Measurements from ENCODE around the gene PIEZO1.
"Not testable (repeated sequence)": the region's sequence is repeated elsewhere in the genome, so short reads cannot be mapped to it uniquely, and the experiment has no call there.

Gene PIEZO1, protein sequence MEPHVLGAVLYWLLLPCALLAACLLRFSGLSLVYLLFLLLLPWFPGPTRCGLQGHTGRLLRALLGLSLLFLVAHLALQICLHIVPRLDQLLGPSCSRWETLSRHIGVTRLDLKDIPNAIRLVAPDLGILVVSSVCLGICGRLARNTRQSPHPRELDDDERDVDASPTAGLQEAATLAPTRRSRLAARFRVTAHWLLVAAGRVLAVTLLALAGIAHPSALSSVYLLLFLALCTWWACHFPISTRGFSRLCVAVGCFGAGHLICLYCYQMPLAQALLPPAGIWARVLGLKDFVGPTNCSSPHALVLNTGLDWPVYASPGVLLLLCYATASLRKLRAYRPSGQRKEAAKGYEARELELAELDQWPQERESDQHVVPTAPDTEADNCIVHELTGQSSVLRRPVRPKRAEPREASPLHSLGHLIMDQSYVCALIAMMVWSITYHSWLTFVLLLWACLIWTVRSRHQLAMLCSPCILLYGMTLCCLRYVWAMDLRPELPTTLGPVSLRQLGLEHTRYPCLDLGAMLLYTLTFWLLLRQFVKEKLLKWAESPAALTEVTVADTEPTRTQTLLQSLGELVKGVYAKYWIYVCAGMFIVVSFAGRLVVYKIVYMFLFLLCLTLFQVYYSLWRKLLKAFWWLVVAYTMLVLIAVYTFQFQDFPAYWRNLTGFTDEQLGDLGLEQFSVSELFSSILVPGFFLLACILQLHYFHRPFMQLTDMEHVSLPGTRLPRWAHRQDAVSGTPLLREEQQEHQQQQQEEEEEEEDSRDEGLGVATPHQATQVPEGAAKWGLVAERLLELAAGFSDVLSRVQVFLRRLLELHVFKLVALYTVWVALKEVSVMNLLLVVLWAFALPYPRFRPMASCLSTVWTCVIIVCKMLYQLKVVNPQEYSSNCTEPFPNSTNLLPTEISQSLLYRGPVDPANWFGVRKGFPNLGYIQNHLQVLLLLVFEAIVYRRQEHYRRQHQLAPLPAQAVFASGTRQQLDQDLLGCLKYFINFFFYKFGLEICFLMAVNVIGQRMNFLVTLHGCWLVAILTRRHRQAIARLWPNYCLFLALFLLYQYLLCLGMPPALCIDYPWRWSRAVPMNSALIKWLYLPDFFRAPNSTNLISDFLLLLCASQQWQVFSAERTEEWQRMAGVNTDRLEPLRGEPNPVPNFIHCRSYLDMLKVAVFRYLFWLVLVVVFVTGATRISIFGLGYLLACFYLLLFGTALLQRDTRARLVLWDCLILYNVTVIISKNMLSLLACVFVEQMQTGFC (N-terminal part only)

DNA sequence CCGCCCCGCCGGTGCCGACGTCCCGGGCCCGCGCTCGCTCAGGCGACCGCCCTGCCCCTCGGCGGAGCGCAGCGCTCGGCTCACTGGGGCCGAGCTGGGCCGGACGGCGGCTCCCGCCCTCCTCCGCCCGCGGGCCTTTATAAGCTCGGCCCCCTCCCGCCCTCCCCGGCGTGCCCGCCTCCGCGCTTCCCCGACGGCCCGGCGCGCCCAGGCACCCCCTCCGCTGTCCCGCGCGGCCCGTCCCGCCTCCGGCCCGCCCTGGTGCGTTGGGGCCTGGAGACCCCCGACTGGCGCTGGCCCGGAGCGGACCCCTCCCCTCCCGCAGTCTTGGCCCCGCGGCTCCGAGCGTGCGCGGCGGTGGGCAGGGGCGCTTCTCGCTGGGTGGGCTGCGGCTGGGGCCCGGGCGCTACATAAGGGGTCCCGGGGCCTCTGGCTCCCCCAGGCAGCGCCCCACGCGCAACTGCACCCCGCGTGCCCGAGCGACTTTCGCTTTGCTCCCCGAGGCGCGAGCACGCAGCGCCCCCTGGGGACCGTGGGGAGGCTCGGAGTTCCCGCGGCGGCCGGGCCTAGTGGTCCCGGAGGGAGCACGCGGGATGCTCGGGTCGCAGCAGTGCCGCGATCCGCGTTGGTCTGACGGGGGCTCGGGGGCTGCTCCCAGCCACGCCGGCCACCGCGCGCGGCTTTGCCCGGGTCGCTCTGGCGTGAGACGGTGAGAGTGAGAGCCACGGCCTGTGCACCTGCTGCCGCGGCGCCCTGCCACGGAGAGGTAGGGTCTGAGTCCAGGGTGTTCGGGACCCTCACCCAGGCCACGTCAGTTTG lies at the start of gene PIEZO1:
Gene PIEZO1, minus strand, starts transcription at position 115 of the 819 bp plus-strand sequence. CDS start 256 bp downstream, outside the sequence.
- peak; percentile 82 for DNase-seq (ENCODE audit: low read depth)

DNA sequence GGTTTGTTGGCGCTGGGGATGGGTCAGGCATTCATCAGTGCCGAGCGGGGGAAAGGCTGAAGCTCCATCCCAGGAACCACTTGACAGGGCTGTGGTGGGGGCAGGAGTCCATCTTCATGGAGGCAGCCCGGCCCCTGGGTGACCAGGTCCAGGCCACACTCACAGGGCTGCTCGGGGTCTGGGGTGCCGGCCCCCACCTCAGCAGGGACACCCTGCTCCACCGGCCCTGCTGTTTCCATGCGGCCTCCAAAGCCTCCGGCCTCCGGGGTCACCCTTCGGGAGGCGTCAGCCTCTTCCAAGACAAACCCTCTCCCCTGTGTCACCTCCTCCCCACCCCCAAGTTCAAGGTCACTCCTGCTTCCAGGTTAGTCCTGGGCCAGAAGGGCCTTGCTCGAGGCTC lies 49.6 kb upstream of the PIEZO1 start:
- DNase-seq (ENCODE audit: low read depth), result no peak

DNA sequence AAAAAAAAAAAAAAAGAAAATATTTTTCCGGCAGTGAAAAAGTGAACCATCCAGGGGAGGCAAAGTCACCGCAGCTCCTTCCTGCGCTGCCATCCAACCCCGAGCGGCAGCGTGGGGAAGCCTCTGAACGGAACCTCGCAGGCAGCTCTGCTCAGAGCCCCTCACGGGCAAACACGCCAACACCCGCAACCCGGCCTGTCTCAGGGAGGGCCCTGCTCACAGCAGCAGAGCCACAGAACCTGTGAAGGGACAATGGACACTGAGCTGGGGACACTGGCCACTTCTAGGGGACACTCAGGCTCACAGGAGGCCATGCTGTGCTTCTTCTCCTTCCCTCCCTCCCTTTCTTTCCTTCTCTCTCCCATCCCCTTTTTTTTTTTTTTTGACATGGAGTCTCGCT lies 48.1 kb upstream of the PIEZO1 start:
- no peak for DNase-seq (ENCODE audit: low read depth)

DNA sequence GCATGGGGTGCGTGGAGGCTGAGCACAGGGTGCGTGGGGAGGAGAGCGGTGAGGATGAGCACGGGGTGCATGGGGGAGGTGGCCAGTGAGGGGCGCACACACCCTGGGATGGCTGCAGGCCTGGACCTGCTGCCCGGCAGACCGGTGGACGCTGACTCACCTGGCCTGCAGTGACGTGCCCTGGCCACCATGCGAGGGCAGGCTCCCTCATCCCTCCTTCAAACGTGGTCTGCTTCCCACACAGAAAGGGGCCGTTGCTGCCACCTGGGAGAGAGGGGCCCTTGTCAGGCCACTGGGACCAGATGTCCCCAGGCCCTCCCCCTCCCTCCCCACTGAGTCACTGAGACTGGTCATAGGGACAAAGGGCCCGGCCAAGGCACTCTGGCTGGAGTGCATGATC lies 46.8 kb upstream of the PIEZO1 start:
- no peak for DNase-seq (ENCODE audit: low read depth)

DNA sequence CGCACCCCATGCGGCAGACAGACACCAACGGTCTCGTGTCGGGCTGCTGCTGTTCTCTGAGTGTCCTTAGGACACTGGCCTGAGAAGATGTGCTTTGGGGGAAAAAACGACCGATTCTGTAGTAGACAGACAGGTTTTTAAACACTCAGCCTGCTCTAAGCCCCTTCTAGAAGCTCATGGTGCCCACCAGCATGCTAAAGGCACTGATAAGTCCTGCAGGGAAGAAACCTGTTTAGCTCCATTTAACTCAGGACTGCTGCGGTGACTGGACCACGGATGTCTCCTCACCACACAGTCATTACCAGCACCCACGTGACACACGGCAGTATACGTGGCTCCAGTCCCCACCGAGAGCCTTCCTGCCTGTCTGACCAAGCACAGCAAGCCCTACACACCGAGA lies 45.8 kb upstream of the PIEZO1 start:
- DNase-seq (ENCODE audit: low read depth), result no peak

DNA sequence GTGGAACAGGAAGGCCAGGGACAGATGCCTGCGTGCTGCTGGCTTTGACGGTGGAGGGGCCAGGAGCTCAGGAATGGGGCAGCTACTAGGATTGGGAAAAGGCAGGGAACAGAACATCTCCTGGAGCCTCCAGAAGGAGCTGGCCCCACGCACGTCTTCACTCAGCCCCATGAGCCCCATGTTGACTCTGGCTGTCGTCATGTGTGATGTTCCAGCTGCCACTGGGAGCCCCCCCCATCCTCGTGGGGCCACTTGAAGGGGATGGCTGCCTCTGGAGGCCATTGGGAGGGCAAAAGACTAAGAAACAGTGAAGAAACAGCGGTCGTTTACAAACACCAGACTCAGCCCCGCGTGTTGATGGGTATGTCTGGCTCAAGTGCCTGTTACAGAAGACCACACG lies 45.2 kb upstream of the PIEZO1 start:
- DNase-seq (ENCODE audit: low read depth), result no peak

DNA sequence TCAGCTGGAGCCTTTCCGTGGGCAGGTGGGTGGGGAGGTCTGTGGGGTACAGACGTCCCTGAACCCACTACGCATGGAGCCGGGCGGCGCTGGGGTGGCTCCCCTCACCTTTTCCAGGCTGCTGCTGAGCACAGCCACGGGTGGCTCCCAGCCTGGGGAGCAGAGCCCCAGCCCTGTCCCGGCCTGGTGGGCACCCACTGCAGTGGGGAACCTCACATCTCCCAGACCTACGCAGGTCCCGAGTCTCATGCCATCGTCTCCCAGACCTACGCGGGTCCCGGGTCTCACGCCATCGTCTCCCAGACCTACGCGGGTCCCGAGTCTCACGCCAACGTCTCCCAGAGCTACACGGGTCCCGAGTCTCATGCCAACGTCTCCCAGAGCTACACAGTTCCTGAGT lies 43.7 kb upstream of the PIEZO1 start:
- DNase-seq (ENCODE audit: low read depth), result no peak

DNA sequence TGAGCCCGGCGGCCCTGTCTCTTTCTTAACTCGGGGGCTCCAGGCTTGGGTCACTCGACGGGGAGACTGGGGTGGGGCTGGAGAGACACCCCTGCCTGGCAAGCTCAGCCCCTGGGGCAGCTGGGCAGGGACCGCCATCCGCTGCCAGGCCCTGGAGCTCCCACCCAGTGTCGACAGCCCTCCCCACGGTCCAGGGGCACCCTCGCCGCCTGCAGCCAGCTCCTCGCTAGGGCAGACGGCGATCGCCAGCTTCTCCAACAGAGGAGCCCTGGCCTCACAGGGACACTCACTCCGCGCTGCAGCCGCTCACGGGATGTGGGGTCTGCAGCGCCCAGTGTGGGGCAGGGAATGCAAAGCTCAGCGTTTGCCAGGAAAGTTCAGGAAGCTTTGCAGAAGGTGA lies 42.7 kb upstream of the PIEZO1 start:
- no peak for DNase-seq (ENCODE audit: low read depth)

DNA sequence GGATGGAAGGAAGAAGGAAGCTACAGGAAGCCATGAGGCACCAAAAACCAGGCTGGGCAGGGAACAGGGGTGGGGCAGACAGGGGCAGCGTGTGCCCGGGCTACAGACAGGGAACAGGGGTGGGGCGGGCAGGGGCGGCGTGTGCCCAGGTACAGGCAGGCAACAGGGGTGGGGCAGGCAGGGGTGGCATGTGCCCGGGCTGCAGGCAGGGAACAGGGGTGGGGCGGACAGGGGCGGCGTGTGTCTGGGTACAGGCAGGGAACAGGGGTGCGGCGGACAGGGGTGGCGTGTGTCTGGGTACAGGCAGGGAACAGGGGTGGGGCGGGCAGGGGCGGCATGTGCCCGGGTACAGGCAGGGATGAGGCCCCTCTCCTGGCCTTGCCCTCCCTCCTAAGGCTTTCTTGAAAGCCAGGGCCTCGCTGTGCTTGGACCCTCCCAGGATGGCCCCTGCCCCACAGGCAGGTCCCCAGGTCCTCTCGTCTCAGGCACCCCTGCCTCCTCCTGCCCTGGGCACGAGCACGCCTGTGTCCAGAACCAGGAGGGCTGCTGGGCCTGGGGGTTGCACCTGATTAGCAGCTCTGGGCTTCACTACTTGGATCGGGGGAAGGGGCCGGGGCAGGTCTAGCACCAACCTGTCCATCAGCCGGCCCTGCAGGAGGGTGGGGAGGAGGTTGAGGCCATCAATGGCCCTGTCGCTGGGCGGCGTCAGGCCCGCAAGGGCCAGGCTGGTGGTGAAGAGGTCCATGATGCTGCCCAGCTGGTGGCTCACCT lies 41.2 kb upstream of the PIEZO1 start:
- no peak for DNase-seq (ENCODE audit: low read depth)

DNA sequence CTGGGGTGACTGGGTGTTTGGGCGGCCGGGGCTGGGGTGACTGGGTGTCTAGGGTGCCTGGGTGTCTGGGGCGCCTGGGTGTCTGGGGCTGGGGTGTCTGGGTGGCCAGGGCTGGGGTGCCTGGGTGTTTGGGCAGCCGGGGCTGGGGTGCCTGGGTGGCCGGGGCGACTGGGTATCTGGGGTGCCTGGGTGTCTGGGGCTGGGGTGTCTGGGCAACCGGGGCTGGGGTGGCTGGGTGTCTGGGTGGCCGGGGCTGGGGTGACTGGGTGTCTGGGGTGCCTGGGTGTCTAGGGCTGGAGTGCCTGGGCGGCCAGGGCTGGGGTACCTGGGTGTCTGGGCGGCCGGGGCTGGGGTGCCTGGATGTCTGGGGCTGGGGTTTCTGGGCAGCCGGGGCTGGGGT lies 40.1 kb upstream of the PIEZO1 start:
- DNase-seq (ENCODE audit: low read depth), result no peak

DNA sequence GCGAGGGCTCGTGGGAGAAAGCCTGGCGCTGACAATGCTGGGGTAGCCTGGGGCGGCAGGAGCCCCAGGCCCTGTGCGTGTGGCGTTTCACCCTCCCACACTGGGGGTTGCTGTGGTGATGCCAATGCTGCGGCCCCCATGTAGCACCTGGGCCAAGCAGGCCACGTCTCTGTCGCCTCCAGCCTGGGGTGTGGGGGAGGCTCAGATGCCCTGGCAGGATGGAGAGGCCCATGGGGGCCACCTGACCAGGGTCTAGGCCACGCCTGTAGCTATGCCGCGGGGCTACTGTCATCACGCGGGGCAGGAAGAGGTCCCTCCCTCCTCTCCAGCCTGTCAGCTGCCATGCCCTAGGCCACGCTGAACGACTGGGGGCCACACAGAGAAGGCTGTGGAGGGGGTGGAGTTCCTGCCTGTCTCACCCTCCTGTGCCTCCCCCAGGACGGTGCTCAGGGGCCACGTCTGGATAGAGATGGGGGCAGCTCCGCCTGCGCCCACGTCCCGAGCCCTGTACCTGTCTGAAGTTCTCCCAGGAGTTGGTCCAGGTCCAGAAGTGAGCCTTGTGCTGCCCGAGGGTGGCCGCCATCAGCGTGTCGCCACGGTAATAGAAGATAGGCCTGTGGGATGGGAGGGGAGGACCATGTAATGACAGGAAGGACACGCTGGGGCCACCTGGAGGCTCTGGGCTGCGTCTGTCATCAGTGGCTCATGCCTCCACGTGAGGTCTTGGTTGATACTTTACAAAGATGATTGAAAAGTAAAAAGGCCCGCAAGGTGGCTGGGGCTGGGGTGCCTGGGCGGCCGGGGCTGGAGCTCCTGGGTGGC lies 39.4 kb upstream of the PIEZO1 start:
- DNase-seq (ENCODE audit: low read depth), result no peak

DNA sequence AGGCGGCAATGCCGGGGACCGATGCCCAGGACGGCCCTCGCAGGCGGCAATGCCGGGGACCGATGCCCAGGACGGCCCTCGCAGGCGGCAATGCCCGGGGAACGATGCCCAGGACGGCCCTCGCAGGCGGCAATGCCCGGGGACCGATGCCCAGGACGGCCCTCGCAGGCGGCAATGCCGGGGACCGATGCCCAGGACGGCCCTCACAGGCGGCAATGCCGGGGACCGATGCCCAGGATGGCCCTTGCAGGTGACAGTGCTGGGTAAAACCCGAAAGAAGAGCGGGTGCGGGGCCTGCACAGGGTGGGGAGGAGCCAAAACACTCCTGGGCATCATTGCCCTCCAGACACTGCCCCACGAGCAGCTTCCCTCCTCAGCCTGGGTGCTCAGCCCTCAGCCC lies 38.6 kb upstream of the PIEZO1 start:
- not testable (repeated sequence) for DNase-seq (ENCODE audit: low read depth)

DNA sequence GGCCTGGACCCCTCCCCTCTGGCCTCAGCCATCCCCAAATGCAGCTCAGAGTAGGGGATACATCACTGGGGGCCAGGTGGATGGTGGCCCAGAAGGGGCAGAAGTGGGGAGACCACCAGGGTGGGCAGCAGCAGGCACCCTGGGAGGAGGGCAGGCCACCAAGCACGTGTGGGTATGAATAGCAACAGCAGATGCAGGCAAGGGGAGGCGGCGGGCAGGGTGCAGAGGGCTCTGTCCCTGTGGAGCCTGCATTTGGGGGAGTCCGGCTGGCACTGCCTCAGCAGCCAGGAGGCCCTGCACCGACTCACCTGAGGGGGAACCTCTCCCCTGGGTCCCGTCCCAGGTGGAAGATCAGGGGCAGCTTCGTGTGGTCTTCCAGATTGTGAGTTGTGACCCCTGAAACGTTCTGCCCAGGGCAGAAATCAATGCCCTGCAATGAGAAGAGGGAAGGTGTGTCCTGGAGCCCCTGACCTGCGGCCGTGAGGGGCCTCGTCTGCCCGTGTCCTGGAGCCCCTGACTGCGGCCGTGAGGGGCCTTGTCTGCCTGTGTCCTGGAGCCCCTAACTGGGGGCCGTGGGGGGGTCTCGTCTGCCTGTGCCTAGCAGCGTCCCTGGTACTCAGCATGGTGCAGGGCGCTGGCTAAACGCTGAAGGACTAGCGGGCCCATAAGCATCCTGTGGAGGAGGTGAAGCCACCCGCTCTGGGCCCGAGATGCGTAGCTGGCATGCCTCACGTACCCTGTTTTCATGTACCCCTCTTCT lies 37.4 kb upstream of the PIEZO1 start:
- DNase-seq (ENCODE audit: low read depth), result no peak

DNA sequence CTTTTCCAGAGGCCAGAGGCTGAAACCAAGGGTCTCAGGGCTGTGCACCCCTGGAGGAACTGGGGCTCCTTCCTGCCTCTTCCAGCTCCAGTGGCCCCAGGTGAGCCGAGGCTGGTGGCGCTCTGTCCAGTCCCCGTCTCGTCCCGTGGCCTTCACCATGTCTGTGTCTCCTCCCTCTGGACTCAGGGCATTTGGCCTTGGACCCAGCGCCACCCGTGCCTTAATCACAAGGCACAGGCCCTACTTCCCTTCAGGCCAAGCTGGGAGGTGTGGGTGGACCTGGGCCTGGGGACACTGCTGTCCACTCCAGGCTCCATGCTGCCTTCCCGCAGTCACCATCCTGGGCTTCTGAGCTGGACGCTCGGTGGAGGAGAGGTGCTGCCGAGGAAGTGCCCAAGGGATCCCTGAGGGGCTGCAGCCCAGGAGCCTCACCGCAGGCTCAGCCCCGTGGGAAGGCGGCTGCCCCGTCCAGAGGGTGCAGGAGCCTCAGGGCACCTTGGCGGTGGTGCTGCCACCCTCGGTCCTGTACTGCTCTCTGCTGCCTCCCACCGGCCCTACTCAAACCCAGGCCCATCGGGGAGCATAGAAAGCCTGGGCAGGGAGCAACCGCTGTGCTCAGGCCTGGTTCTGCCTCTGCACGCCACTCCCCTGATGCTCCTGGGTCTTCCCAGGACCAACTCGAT lies 36.3 kb upstream of the PIEZO1 start:
- DNase-seq (ENCODE audit: low read depth), result no peak

DNA sequence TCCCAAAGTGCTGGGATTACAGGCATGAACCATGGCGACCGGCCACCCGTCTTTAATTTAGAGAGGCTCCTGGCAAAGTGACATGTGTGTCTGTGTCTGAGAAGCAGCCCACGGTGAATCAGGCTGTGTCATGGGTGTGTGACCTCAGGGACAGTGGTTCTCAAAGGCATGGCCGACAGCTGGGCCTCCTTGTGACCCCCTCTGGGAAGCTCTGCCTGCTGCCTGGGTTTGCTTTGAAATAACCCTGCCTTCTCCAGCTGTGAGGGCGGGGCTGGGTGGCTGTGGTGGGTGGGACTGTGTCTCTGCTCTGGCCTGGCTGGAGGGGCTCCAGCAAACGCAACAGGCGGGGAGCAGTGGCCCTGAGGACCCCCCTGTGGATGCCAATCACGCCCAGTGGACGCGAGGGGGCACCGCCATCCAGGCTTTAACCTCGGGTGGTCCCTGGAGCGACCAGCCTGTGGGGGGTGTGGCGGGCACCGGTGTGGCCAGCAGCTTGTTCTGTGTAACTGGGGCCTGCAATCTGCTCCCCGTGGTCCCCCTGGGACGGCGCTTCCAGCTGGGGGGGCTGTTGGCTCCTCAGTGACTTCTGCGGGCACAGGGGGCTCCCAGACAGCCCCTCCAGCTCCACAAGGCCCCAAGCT lies 35.5 kb upstream of the PIEZO1 start:
- no peak for DNase-seq (ENCODE audit: low read depth)

DNA sequence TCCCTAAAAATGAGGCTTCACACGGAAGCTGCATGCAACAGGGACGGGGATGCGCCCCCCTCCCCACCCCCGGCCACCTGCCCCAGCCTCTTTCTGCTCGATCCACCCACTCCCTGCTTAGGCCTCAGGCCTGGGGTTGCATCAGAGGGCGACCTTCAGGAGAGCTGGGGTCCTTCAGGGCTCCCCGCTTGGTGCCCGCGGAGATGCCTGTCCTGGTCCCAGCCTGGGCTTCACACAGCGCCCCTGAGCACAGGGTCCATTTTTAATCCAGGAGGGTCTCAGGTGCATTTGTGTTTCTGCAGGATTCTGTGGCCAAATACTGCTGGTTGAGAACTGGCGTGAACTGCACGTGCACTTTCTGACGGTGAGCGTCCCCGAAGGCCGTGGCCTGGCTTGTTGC lies 34.1 kb upstream of the PIEZO1 start:
- DNase-seq (ENCODE audit: low read depth), result no peak

DNA sequence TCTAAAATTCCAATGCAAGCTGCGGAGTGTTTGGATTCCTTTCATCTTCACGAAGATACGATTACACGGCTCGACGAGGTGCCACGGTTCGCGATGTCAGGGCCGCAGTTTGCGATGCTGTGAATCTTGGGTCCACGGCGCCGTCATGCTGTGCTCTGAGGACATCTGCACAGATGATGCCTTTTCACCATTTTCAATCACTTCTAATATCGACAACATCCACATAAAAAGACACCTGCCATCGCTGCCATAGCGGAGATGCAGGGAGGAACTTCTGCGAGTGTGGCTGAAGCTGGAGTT lies 33.5 kb upstream of the PIEZO1 start:
- no peak for DNase-seq (ENCODE audit: low read depth)

Data from activated T-helper 1 cell treated with Interleukin-2 at 50 U/mL for 16 hours (primary cell).